Smooth muscle cell (in vitro differentiated cells): ENCODE measurements around the gene CFAP58. TPM values are rescaled to one million over a fixed set of nuclear protein-coding genes. Genes with fewer than 3 reads are reported as not detected.

Source experiments
- DNase-seq: peaks from one replicate; lab custom pipeline; 2025; ENCODE audit not compliant: unreplicated experiment; lab: John Stamatoyannopoulos, UW
- H2AFZ ChIP-seq: fragments of 200-600 bp; sonication (generic); 2 replicates; pipeline ENCODE4 v1.6.0; 2016; ENCODE audit warnings: antibody characterized with exemption, low read depth, mild to moderate bottlenecking
- H3F3A ChIP-seq: fragments of 200-600 bp; sonication (generic); 2 replicates; pipeline ENCODE4 v1.6.0; 2017; ENCODE audit warnings: antibody characterized with exemption, low read depth
- H3K27ac ChIP-seq: fragments of 200-600 bp; sonication (generic); 2 replicates; pipeline ENCODE4 v1.5.1; 2016; ENCODE audit warnings: low read depth, mild to moderate bottlenecking
- H3K27me3 ChIP-seq: fragments of 200-600 bp; sonication (generic); 2 replicates; pipeline ENCODE4 v1.6.1; 2016; ENCODE audit warnings: low read depth, mild to moderate bottlenecking
- H3K36me3 ChIP-seq: fragments of 200-600 bp; sonication (generic); 2 replicates; pipeline ENCODE4 v1.5.1; 2016; ENCODE audit warnings: low read depth
- H3K4me1 ChIP-seq: fragments of 200-600 bp; sonication (generic); 2 replicates; pipeline ENCODE4 v1.5.1; 2016; ENCODE audit warnings: low read depth
- H3K4me2 ChIP-seq: fragments of 200-600 bp; sonication (generic); 2 replicates; pipeline ENCODE4 v1.6.0; 2016; ENCODE audit warnings: mild to moderate bottlenecking
- H3K4me3 ChIP-seq: fragments of 200-600 bp; sonication (generic); 2 replicates; pipeline ENCODE4 v1.5.1; 2016; ENCODE audit warnings: mild to moderate bottlenecking
- H3K79me2 ChIP-seq: fragments of 200-600 bp; sonication (generic); 2 replicates; pipeline ENCODE4 v1.6.0; 2016; ENCODE audit warnings: low read depth, mild to moderate bottlenecking
- H3K9ac ChIP-seq: fragments of 200-600 bp; sonication (generic); 2 replicates; pipeline ENCODE4 v1.6.0; 2016; ENCODE audit warnings: low read depth
- H3K9me3 ChIP-seq: fragments of 200-600 bp; sonication (generic); replicated peaks from 2 replicates; pipeline ENCODE4 v1.5.1; 2016; ENCODE audit warnings: low read depth
- H4K20me1 ChIP-seq: fragments of 200-600 bp; sonication (generic); 2 replicates; pipeline ENCODE4 v1.6.0; 2016; ENCODE audit warnings: low read depth
- WGBS: methylation state at CpG from one replicate; pipeline ENCODE4 v1.1.7; 2016; ENCODE audit warnings: low lambda C conversion rate; 5-methylcytosine and 5-hydroxymethylcytosine counted together
- polyA plus RNA-seq: library from polyadenylated mRNA; unstranded; fragments of >200 nt; fragmentation: Nextera tagmentation; extraction: Ambion mirVana; gene quantifications from 2 replicates; pipeline ENCODE4 v1.2.1, GENCODE V29; 2016
- total RNA-seq: library from RNA; depleted of rRNA; stranded (reverse); fragments of >200 nt; gene quantifications from 2 replicates; pipeline ENCODE4 v1.2.3, GENCODE V29; 2014
- TF ChIP-seq, protein P1 (sequence below): fragments of 200-600 bp; sonication (generic); IDR thresholded peaks from 2 replicates; pipeline ENCODE4 v1.5.1; 2017; ENCODE audit warnings: borderline replicate concordance, mild to moderate bottlenecking, antibody characterized with exemption; ENCODE audit not compliant: insufficient read depth, poor library complexity, severe bottlenecking

Gene CFAP58
- total and polyA plus RNA-seq, 2 experiments from 2014 or later, result 0.39 to 0.54 TPM

DNA sequence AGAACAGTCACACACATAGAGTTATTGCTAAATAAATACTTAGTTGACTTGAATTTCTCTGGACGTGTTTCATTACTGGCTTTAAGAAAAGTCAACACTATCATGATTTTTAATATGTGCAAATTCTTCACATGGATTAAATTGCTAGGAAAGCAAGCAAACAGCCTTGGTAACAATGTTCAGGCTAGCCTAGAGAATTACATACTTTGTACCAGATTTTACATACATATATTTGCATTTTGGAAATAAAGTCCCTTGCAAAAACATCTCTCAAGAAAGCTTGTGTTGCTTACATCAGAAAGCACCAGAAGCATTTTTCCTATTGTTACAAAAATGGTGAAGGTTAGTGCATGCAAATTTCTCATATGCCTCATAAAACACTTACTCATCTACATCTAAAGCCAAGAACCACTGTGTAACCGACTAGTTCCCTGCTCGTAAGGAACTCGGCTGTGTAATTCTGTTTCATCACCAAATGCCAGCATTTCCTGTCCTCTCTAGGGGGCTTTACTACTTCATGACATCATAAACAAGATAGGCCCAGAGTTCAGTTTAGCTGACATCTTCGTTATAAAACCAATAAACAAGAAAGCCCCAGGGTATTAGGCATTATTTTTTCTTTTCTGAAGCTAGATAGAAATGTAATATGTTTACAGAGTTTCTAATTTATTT lies 87.8 kb downstream of the CFAP58 start:
- Histone ChIP-seq H2AFZ (peak overlapping the region; percentile 36), H3K27ac (peak overlapping the region; percentile 84)

DNA sequence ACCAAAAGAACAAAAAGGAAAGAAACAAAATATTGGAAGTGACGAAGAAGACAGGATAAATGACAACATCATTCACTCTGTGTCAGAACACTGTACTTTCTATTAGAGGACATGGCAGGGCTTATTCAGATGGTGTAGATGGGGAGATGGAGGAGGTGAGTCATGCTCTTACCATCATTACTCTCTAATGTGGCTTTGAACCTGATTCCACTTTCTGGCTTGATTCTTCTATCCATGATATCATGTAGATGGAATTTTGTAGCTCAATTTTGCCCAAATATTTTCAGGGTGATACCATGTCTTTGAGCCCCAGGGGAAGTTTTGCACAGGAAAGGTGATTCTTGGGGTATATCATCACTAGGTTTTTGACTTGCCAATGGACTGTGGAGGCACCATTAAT lies 91.7 kb downstream of the CFAP58 start:
- Histone ChIP-seq H3K36me3 (no peaks in the 10 kb centered on the region), H3K4me1 (peaks cover 11% of the 10 kb centered on the region), H4K20me1 (no peaks in the 10 kb centered on the region), H3K79me2 (no peaks in the 10 kb centered on the region), H3K4me3 (no peak overlapping the region), H2AFZ (no peak overlapping the region), H3K9ac (no peak overlapping the region), H3K27ac (peak overlapping the region; percentile 28), H3F3A (no peaks in the 10 kb centered on the region), H3K27me3 (no peaks in the 10 kb centered on the region), H3K4me2 (no peak overlapping the region), H3K9me3 (no peaks in the 10 kb centered on the region)
- 77% methylated on average over 1 of the region's 1 CpG for WGBS
- TF ChIP-seq, protein P1, sequence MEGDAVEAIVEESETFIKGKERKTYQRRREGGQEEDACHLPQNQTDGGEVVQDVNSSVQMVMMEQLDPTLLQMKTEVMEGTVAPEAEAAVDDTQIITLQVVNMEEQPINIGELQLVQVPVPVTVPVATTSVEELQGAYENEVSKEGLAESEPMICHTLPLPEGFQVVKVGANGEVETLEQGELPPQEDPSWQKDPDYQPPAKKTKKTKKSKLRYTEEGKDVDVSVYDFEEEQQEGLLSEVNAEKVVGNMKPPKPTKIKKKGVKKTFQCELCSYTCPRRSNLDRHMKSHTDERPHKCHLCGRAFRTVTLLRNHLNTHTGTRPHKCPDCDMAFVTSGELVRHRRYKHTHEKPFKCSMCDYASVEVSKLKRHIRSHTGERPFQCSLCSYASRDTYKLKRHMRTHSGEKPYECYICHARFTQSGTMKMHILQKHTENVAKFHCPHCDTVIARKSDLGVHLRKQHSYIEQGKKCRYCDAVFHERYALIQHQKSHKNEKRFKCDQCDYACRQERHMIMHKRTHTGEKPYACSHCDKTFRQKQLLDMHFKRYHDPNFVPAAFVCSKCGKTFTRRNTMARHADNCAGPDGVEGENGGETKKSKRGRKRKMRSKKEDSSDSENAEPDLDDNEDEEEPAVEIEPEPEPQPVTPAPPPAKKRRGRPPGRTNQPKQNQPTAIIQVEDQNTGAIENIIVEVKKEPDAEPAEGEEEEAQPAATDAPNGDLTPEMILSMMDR, result no peak
- no peak for DNase-seq

More for the DNA sequence above, 87.8 kb downstream of the CFAP58 start:
- Histone ChIP-seq H3F3A (no peaks in the 10 kb centered on the region), H3K9me3 (no peaks in the 10 kb centered on the region), H3K36me3 (no peaks in the 10 kb centered on the region), H4K20me1 (no peaks in the 10 kb centered on the region), H3K4me3 (no peak overlapping the region), H3K4me1 (no peaks in the 10 kb centered on the region), H3K9ac (peak overlapping the region; percentile 62), H3K4me2 (peak overlapping the region; percentile 41), H3K79me2 (no peaks in the 10 kb centered on the region), H3K27me3 (no peaks in the 10 kb centered on the region)
- WGBS, result 21% methylated on average over 5 of the region's 5 CpGs
- TF ChIP-seq, protein P1, result no peak
- no peak for DNase-seq

DNA sequence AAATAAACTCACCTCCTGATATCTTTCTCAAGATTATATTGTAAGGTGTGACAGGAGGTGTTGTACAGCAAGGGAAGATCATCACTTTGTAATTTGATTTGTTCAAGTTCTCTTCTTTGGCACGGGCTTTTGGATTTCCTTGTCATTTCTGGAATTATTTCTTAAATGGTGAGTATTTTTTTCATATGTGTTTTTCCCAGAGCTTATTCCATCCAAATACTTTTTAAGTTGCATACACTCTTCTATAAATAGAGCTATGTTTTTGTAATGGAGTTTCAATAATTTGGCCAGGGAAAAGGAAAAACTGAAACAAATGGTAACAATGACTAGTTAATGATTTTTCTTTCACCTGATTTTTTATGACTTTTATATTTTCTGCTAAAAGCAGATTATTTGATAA lies 92.5 kb downstream of the CFAP58 start:
- H3K79me2 ChIP-seq, result no peaks in the 10 kb centered on the region
- H3K27ac ChIP-seq, result peak overlapping the region; percentile 28
- H3K4me3 ChIP-seq, result no peak overlapping the region
- H3K4me2 ChIP-seq, result no peak overlapping the region
- H3F3A ChIP-seq, result no peaks in the 10 kb centered on the region
- no peaks in the 10 kb centered on the region for H3K9me3 ChIP-seq
- no peaks in the 10 kb centered on the region for H4K20me1 ChIP-seq
- TF ChIP-seq, protein P1, result no peak
- peaks cover 11% of the 10 kb centered on the region for H3K4me1 ChIP-seq
- no peak overlapping the region for H2AFZ ChIP-seq
- no peaks in the 10 kb centered on the region for H3K27me3 ChIP-seq
- DNase-seq, result no peak
- no peak overlapping the region for H3K9ac ChIP-seq
- H3K36me3 ChIP-seq, result no peaks in the 10 kb centered on the region
- WGBS, result 100% methylated on average over 1 of the region's 1 CpG

DNA sequence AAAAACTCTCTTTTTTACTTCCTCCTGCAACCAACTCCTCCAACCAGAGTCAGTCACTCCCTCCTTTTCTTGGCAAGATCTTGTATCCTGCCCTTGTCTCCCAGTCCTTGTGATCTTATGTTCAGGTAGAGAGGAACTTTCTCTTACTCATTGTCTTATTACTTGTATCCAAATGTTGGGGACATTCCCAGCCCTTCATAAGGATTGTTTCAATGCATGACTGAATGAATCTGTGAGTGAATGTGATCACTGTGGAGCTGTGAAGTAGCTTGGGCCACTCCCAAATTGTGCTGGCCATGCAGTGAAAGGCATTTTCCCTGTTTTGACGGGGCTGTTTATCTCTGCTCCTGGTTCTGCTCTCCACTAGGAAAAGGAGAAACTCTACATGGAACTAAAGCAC lies 93.7 kb downstream of the CFAP58 start:
- Histone ChIP-seq H2AFZ (no peak overlapping the region), H3F3A (no peaks in the 10 kb centered on the region), H3K27ac (no peak overlapping the region), H3K9me3 (no peaks in the 10 kb centered on the region), H3K79me2 (no peaks in the 10 kb centered on the region), H4K20me1 (no peaks in the 10 kb centered on the region), H3K4me1 (peaks cover 11% of the 10 kb centered on the region), H3K9ac (no peak overlapping the region), H3K36me3 (no peaks in the 10 kb centered on the region), H3K4me2 (no peak overlapping the region), H3K27me3 (no peaks in the 10 kb centered on the region), H3K4me3 (no peak overlapping the region)
- WGBS, result 78% methylated on average over 1 of the region's 1 CpG
- TF ChIP-seq, protein P1, result no peak
- no peak for DNase-seq
